Measurements from ENCODE around the gene OTUD4. TPM values are rescaled to one million over a fixed set of nuclear protein-coding genes. Genes with fewer than 3 reads are reported as not detected.
A peak's percentile ranks its signal among the peaks of the same experiment; 100 is the strongest.

Gene OTUD4
- total and polyA plus RNA-seq, 2 donors (not counting 3 experiments of a cell fraction or from before 2014, with no cell fraction given): 12.6 to 40.9 TPM

DNA sequence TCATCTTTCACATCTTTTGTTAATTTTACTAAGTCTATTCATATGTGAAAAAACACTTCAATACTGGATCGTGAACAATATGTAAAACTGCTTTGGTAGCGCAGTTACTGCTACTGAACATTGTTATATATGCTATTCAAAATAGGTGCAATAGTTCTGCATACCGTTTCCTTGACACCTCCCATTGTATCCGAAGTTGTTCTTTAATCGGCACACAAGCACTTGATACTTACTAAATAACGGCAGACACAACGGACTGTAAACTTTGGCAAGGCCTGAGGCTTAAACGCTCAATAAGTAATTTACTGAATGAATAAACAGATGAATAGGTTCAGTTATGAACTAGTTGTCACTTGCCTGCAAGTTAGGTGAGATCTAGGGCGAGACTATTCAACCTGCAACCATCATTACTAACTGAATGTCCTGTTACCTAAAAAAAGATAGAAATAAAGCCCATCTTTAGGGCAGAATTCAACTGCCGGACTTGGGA is 83.0 kb downstream of the OTUD4 start:
- ChIA-PET CTCF (interaction anchor here (0.6 to 2.0 kb wide), 15 partner anchors 10 to 924 kb away, joined by 3 to 5 read pairs (median 3); no protein-coding TSS in a partner anchor), POLR2A (interaction anchor here (1.5 kb wide), 1 partner anchor 35 kb away, joined by 4 read pairs; no protein-coding TSS in a partner anchor)
- Histone ChIP-seq H3K9ac (replicated peaks; ENCODE audit: extremely low read depth, insufficient read depth, low read length) (peak overlapping the region; percentile 90), H3K4me1 (ENCODE audit: control insufficient read depth, extremely low read depth, insufficient read depth, low read length) (peaks cover 35% of the 10 kb centered on the region), H3K27ac (ENCODE audit: insufficient read depth, low read depth, low read length) (peak overlapping the region; percentile 74), H3K9me3 (replicated peaks; ENCODE audit: control insufficient read depth, insufficient read depth, low read length) (no peaks in the 10 kb centered on the region), H3K79me2 (ENCODE audit: control insufficient read depth, insufficient read depth, low read length) (peaks cover 83% of the 10 kb centered on the region), H3K36me3 (ENCODE audit: control insufficient read depth in 2 of 2, extremely low read depth in 1 of 2, insufficient read depth in 2 of 2, low read length in 2 of 2) (peaks cover 8 to 9% of the 10 kb centered on the region in 2 experiments), H3K9me1 (replicated peaks; ENCODE audit: control insufficient read depth, extremely low read depth, insufficient read depth, low read length) (no peaks in the 10 kb centered on the region), H2AFZ (ENCODE audit: low read depth, low read length) (peak overlapping the region; percentile 50), H3K27me3 (ENCODE audit: control insufficient read depth in 2 of 2, insufficient read depth in 2 of 2, low read length in 2 of 2) (no peaks in the 10 kb centered on the region), H3K4me2 (ENCODE audit: insufficient read depth, low read length) (peak overlapping the region; percentile 97), H3K4me3 (replicated peaks in 1 of 3; ENCODE audit: insufficient read depth in 1 of 3, low read depth in 1 of 3, low read length in 3 of 3) (peak overlapping the region; percentile 37 to 95 (median 66)), H4K20me1 (replicated peaks; ENCODE audit: control insufficient read depth, extremely low read depth, insufficient read depth, low read length) (no peaks in the 10 kb centered on the region)
- dilution Hi-C loops (cut with MboI; ENCODE audit: extremely low pct_ligation_motif_present, low sequenced_read_pairs): no loop called here
- TF ChIP-seq FOS (IDR thresholded peaks at IDR 0.05; ENCODE audit: borderline replicate concordance, insufficient read depth, low read length) (no peak), GATA2 (IDR thresholded peaks at IDR 0.05; ENCODE audit: insufficient read depth, insufficient read length, low read depth, low read length) (no peak), POLR2A (IDR thresholded peaks at IDR 0.05; ENCODE audit: low read depth, low read length) (no peak)
- TF ChIP-seq, protein P1, sequence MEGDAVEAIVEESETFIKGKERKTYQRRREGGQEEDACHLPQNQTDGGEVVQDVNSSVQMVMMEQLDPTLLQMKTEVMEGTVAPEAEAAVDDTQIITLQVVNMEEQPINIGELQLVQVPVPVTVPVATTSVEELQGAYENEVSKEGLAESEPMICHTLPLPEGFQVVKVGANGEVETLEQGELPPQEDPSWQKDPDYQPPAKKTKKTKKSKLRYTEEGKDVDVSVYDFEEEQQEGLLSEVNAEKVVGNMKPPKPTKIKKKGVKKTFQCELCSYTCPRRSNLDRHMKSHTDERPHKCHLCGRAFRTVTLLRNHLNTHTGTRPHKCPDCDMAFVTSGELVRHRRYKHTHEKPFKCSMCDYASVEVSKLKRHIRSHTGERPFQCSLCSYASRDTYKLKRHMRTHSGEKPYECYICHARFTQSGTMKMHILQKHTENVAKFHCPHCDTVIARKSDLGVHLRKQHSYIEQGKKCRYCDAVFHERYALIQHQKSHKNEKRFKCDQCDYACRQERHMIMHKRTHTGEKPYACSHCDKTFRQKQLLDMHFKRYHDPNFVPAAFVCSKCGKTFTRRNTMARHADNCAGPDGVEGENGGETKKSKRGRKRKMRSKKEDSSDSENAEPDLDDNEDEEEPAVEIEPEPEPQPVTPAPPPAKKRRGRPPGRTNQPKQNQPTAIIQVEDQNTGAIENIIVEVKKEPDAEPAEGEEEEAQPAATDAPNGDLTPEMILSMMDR (IDR thresholded peaks at IDR 0.05; ENCODE audit: extremely low read depth in 1 of 2, insufficient read depth in 1 of 2, low read depth in 1 of 2, low read length in 2 of 2): peak in 1 of 2 donors; percentile 13
- TF ChIP-seq, protein P2, sequence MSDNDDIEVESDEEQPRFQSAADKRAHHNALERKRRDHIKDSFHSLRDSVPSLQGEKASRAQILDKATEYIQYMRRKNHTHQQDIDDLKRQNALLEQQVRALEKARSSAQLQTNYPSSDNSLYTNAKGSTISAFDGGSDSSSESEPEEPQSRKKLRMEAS (IDR thresholded peaks at IDR 0.05; ENCODE audit: insufficient read depth, insufficient read length): no peak
- intact Hi-C loops (cut with micrococcal nuclease): loop anchor here (1.0 to 5.0 kb wide), 5 partner anchors 385 to 1760 kb away; partner anchors contain the start of genes GAB1, HHIP, SMAD1 and ZNF827
- FAIRE-seq (peak; percentile 42), DNase-seq (ENCODE audit: low read depth, low spot score) (no peak)
- TSS peak; percentile 62 for BruUV-seq (replicated peaks)

Measured in endothelial cell of umbilical vein (primary cell).